Mammary epithelial cell (primary cell): ENCODE data around the gene MAD1L1.

ENCODE experiments used
- CTCF ChIP-seq, 2 donors: IDR thresholded peaks in 1 of 2; conservative IDR thresholded peaks in 1 of 2; 2 replicates each; pipeline ENCODE4 v1.5.1; 2011 to 2012; ENCODE audit warnings: inconsistent platforms in 2 of 2, low read length in 2 of 2, mild to moderate bottlenecking in 2 of 2, control low read depth in 1 of 2, low read depth in 1 of 2; ENCODE audit not compliant: insufficient read depth in 1 of 2; ENCODE audit errors: extremely low read depth in 1 of 2
- EZH2 ChIP-seq: IDR thresholded peaks from 2 replicates; pipeline ENCODE4 v1.6.1; 2012; ENCODE audit warnings: low read length, inconsistent platforms, borderline replicate concordance

GRCh38 chr7:2151801-2152612 lies 80.7 kb downstream of the MAD1L1 start:
- no peak for TF ChIP-seq CTCF (conservative IDR thresholded peaks at IDR 0.05 in 1 of 2, IDR thresholded peaks at IDR 0.05 in 1 of 2; ENCODE audit: extremely low read depth in 1 of 2, insufficient read depth in 1 of 2, low read depth in 1 of 2, low read length in 2 of 2)
- no peak for TF ChIP-seq EZH2
